HG03108 (cell line): ENCODE measurements around the gene DMWD.

Experiments
- ATAC-seq: cut with Tn5 transposase; IDR thresholded peaks from one replicate; pipeline ENCODE4 v1.9.1; 2021; ENCODE audit warnings: moderate library complexity; ENCODE audit not compliant: unreplicated experiment

The DMWD gene

DNA sequence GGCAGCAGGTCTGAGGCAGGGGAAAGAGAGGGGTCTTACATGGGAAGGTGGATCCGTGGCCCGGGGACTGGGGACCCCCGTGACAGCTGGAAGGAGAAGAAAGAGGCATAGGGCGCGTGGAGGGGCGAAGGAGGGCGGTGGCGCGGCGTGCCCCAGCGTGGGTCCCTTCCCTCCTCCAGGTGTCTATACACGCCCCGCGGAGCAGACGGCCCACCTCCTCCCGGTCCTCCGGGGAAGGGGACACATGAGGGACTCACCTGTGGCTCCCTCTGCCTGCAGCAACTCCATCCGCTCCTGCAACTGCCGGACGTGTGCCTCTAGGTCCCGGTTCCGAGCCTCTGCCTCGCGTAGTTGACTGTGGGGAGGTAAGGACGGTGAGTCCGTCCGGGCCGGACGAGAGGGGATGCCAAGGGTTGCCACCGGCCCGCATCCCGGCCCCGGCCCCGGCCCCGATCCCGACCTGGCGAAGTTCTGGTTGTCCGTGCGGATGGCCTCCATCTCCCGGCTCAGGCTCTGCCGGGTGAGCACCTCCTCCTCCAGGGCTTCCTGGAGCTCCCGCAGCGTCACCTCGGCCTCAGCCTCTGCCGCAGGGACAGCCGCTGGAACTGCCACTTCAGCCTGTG lies 21.2 kb downstream of the DMWD start:
- no peak for ATAC-seq

GRCh38 chr19:45770192-45771101 lies 22.2 kb downstream of the DMWD start:
- peak; percentile 45 for ATAC-seq

DNA sequence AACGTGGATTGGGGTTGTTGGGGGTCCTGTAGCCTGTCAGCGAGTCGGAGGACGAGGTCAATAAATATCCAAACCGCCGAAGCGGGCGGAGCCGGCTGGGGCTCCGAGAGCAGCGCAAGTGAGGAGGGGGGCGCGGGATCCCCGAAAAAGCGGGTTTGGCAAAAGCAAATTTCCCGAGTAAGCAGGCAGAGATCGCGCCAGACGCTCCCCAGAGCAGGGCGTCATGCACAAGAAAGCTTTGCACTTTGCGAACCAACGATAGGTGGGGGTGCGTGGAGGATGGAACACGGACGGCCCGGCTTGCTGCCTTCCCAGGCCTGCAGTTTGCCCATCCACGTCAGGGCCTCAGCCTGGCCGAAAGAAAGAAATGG lies 22.8 kb downstream of the DMWD start:
- no peak for ATAC-seq

GRCh38 chr19:45768984-45769782 lies 23.5 kb downstream of the DMWD start, which contains the start of gene SIX5:
TSS of gene SIX5 (minus strand) at chr19:45769252. CDS start at chr19:45768844, 408 bp downstream.
- peak; percentile 42 for ATAC-seq

GRCh38 chr19:45768655-45768983 lies 24.0 kb downstream of the DMWD start:
- no peak for ATAC-seq

GRCh38 chr19:45767881-45768654 lies 24.6 kb downstream of the DMWD start:
- no peak for ATAC-seq

- ATAC-seq, result no peak
These were observed 25.2 kb downstream of the DMWD start for GRCh38 chr19:45767410-45767880.

- no peak for ATAC-seq
These were observed 25.7 kb downstream of the DMWD start for GRCh38 chr19:45766869-45767346.

DNA sequence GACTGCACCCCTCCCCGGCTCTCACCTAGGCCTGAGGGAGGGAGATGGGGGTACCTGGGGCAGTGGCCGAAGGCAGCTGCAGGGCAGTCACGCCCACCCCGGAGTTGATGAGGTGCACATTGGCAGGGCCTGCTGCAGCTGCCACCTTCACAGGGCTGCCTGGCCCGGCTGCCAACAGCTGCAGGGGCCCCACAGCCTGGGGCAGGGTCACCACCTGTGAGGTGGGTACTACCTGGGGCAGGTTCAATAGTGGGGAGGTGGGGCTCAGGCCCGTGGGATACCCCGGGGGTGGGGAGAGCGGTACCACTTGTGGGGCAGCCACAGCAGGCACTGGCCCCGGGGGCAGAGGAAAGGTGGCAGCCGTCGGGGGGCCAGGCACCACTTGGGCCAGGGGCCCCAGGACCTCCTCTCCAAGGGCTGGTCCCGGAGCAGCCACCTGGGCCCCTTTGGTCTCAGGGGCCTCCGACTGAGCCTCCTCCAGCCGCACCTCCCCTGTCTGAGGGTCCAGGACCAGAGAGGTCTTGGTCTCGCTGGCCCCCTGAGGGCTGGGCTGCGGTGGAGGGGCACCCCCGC lies 26.3 kb downstream of the DMWD start:
- no peak for ATAC-seq

- no peak for ATAC-seq
These were observed 26.8 kb downstream of the DMWD start for GRCh38 chr19:45765702-45766295.

- no peak for ATAC-seq
These were observed 27.5 kb downstream of the DMWD start for GRCh38 chr19:45764945-45765701.

DNA sequence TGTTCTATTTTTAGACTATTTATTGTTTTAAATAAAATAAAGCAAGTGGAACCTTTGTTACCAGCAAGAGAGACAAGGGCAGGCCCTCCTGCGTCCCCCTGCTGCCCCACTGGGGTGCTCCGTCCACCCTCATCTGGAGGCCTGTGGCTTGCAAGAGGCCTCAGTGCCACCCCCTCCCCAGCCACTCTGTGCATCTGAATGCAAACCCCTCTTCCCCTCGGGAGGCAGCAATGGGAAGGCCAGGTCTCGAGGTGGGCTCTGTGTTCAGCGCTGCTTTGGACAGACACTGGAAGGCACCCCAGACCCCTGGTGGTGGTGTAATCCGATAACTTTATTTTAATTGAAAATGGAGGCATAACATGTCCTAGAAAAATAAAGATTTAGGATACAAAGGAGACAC lies 28.2 kb downstream of the DMWD start:
- ATAC-seq, result no peak

DNA sequence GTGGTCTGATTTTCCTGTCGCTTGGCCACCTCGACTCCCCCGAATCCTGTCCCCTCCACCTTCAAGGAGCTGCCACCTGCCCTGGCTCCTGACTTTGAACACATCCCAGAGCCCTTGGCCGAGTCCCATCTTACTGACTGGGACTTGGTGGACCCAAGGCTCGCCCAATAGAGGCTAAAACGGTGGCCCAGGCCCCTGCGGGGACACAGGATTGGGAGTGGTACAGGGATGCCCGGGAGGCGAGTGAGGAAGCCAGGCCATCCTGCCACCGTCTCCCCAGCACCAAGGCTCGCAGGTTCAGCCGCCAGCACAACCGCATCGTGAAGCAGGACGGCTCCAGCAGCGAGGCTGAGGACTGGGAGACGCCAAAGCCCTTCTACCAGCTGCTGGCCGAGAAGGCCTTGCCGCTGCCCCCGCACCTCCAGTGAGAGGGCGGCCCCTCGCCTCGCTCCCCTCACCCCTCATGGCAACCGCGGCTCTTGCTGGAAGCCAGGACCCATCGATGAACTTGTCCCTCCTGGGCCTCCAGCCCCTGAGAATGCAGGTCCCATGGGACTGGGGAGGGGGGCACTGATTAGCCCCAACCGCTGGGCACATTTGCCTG lies 28.9 kb downstream of the DMWD start:
- ATAC-seq, result no peak

- no peak for ATAC-seq
These were observed 29.6 kb downstream of the DMWD start for GRCh38 chr19:45762870-45763631.

DNA sequence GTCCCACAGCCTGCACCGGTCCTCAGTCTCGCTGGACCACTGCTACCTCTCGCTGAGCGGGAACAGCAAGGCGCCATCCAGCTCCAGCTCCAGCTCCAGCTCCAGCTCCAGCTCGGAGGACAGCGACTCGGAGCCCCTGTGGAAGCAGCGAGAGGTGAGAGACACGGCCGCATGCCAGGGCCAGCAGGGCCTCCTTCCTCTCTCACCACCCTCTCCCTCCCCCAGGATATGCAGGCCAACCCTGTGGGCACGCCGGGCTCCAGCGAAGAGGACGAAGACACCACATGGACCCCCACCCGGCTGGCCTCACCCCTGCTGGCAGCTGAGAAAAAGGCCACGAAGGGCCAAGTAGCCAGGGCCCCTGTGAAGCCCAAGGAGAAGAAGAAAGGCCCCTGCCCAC lies 30.9 kb downstream of the DMWD start:
- no peak for ATAC-seq

GRCh38 chr19:45758921-45759320 lies 33.7 kb downstream of the DMWD start:
- ATAC-seq, result no peak

DNA sequence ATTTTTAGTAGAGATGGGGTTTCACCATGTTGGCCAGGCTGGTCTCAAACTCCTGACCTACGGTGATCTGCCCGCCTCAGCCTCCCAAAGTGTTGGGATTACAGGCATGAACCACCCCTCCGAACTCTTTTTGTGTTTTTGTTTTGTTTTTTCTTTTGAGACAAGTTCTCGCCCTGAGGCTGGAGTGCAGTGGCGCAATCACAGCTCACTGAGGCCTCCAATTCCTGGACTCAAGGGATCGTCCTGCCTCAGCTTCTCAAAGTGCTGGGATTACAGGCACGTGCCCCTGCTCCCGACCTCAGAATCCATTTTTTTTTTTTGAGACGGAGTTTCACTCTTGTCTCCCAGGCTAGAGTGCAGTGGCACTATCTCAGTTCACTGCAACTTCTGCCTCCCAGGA lies 35.0 kb downstream of the DMWD start:
- ATAC-seq, result no peak

- no peak for ATAC-seq
These were observed 38.3 kb downstream of the DMWD start for GRCh38 chr19:45754323-45754722.
